Measurements from ENCODE around the gene SLC35F3. TPM values are rescaled to one million over a fixed set of nuclear protein-coding genes. Genes with fewer than 3 reads are reported as not detected.
"Not testable (repeated sequence)": the region's sequence is repeated elsewhere in the genome, so short reads cannot be mapped to it uniquely, and the experiment has no call there.

SLC35F3 gene
- total RNA-seq, 1 donor from 2014 or later, result 2.4 TPM

- FAIRE-seq, result no peak
Observed at GRCh38 chr1:234326497-234327366, 422.3 kb downstream of the SLC35F3 start.

GRCh38 chr1:234327577-234328164, 423.2 kb downstream of the SLC35F3 start:
- DNase-seq (ENCODE audit: low spot score in 2 of 2) (no peak), FAIRE-seq (no peak)

More at GRCh38 chr1:234326497-234327366, 422.3 kb downstream of the SLC35F3 start:
- DNase-seq (ENCODE audit: low spot score in 2 of 2), result peak in 1 of 2 donors; percentile 33

GRCh38 chr1:234330843-234331215, 426.4 kb downstream of the SLC35F3 start:
- FAIRE-seq, result no peak

GRCh38 chr1:234331507-234331906, 427.0 kb downstream of the SLC35F3 start:
- DNase-seq (ENCODE audit: low spot score in 2 of 2), result no peak

More at GRCh38 chr1:234330843-234331215, 426.4 kb downstream of the SLC35F3 start:
- DNase-seq (ENCODE audit: low spot score in 2 of 2), result no peak

GRCh38 chr1:234336359-234336758, 431.9 kb downstream of the SLC35F3 start:
- FAIRE-seq (no peak), DNase-seq (ENCODE audit: low spot score in 2 of 2) (no peak)

More at GRCh38 chr1:234331507-234331906, 427.0 kb downstream of the SLC35F3 start:
- FAIRE-seq, result no peak

- DNase-seq (ENCODE audit: low spot score in 2 of 2) (no peak), FAIRE-seq (no peak)
Observed at GRCh38 chr1:234337233-234337632, 432.8 kb downstream of the SLC35F3 start.

GRCh38 chr1:234340528-234340927, 436.1 kb downstream of the SLC35F3 start:
- FAIRE-seq, result no peak
- no peak for DNase-seq (ENCODE audit: low spot score in 2 of 2)

- no peak for FAIRE-seq
- DNase-seq (ENCODE audit: low spot score in 2 of 2), result no peak
Observed at GRCh38 chr1:234342774-234343173, 438.3 kb downstream of the SLC35F3 start.

- DNase-seq (ENCODE audit: low spot score in 2 of 2), result no peak
- FAIRE-seq, result no peak
Observed at GRCh38 chr1:234345237-234345636, 440.8 kb downstream of the SLC35F3 start.

- FAIRE-seq (no peak), DNase-seq (ENCODE audit: low spot score in 2 of 2) (no peak)
Observed at GRCh38 chr1:234348964-234349363, 444.5 kb downstream of the SLC35F3 start.

GRCh38 chr1:234355782-234356510, 451.5 kb downstream of the SLC35F3 start:
- FAIRE-seq (no peak), DNase-seq (ENCODE audit: low spot score in 2 of 2) (no peak)

- FAIRE-seq; DNase-seq (ENCODE audit: low spot score in 2 of 2): not testable (repeated sequence)
Observed at GRCh38 chr1:234356615-234357269, 452.3 kb downstream of the SLC35F3 start.

GRCh38 chr1:234357831-234358230, 453.4 kb downstream of the SLC35F3 start:
- FAIRE-seq (no peak), DNase-seq (ENCODE audit: low spot score in 2 of 2) (no peak)

- FAIRE-seq, result no peak
- no peak for DNase-seq (ENCODE audit: low spot score in 2 of 2)
Observed at GRCh38 chr1:234361102-234361603, 456.7 kb downstream of the SLC35F3 start.

GRCh38 chr1:234362558-234362957, 458.1 kb downstream of the SLC35F3 start:
- FAIRE-seq, result no peak
- no peak for DNase-seq (ENCODE audit: low spot score in 2 of 2)

- FAIRE-seq (no peak), DNase-seq (ENCODE audit: low spot score in 2 of 2) (no peak)
Observed at GRCh38 chr1:234368320-234369032, 464.0 kb downstream of the SLC35F3 start.

- DNase-seq (ENCODE audit: low spot score in 2 of 2), result no peak
- no peak for FAIRE-seq
Observed at GRCh38 chr1:234369033-234369430, 464.6 kb downstream of the SLC35F3 start.

- no peak for FAIRE-seq
Observed at GRCh38 chr1:234369784-234370183, 465.3 kb downstream of the SLC35F3 start.

GRCh38 chr1:234371414-234371813, 466.9 kb downstream of the SLC35F3 start:
- no peak for FAIRE-seq
- no peak for DNase-seq (ENCODE audit: low spot score in 2 of 2)

More at GRCh38 chr1:234369784-234370183, 465.3 kb downstream of the SLC35F3 start:
- DNase-seq (ENCODE audit: low spot score in 2 of 2), result no peak

Measured in frontal cortex (tissue), 4 donors.